ENCODE results near the gene GALNT14.

DNA sequence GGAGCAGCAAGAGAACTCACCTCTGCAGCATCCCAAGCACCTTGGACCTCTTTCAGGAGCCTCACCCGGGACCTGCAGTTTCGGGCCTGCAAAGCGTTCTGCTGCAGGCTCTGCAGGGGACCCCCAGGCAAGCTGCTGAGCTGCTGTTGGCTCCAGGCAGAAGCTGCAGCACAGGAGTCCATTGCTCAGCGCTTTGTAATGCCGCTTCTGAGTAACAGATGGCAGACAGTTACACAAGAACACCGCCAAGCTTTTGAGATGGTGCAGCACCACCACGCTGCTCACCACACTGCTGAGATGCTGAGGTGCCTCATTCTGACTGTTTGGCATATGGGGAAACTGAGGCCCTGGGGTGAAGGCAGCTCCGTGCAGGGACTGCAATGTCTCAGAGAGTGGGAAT lies 1.9 kb upstream of the GALNT14 start:
- TF ChIP-seq SP1 (CRISPR knock-in tag; conservative IDR thresholded peaks at IDR 0.05): no peak
- TF ChIP-seq, protein P1, sequence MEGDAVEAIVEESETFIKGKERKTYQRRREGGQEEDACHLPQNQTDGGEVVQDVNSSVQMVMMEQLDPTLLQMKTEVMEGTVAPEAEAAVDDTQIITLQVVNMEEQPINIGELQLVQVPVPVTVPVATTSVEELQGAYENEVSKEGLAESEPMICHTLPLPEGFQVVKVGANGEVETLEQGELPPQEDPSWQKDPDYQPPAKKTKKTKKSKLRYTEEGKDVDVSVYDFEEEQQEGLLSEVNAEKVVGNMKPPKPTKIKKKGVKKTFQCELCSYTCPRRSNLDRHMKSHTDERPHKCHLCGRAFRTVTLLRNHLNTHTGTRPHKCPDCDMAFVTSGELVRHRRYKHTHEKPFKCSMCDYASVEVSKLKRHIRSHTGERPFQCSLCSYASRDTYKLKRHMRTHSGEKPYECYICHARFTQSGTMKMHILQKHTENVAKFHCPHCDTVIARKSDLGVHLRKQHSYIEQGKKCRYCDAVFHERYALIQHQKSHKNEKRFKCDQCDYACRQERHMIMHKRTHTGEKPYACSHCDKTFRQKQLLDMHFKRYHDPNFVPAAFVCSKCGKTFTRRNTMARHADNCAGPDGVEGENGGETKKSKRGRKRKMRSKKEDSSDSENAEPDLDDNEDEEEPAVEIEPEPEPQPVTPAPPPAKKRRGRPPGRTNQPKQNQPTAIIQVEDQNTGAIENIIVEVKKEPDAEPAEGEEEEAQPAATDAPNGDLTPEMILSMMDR (IDR thresholded peaks at IDR 0.05): no peak
- TF ChIP-seq KAT7 (CRISPR knock-in tag; IDR thresholded peaks at IDR 0.05; ENCODE audit: borderline replicate concordance): no peak
- TF ChIP-seq, protein P2, sequence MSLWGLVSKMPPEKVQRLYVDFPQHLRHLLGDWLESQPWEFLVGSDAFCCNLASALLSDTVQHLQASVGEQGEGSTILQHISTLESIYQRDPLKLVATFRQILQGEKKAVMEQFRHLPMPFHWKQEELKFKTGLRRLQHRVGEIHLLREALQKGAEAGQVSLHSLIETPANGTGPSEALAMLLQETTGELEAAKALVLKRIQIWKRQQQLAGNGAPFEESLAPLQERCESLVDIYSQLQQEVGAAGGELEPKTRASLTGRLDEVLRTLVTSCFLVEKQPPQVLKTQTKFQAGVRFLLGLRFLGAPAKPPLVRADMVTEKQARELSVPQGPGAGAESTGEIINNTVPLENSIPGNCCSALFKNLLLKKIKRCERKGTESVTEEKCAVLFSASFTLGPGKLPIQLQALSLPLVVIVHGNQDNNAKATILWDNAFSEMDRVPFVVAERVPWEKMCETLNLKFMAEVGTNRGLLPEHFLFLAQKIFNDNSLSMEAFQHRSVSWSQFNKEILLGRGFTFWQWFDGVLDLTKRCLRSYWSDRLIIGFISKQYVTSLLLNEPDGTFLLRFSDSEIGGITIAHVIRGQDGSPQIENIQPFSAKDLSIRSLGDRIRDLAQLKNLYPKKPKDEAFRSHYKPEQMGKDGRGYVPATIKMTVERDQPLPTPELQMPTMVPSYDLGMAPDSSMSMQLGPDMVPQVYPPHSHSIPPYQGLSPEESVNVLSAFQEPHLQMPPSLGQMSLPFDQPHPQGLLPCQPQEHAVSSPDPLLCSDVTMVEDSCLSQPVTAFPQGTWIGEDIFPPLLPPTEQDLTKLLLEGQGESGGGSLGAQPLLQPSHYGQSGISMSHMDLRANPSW (CRISPR knock-in tag; conservative IDR thresholded peaks at IDR 0.05; ENCODE audit: low read depth): no peak
- no peak for TF ChIP-seq GABPB1 (CRISPR knock-in tag; IDR thresholded peaks at IDR 0.05)
- TF ChIP-seq MYBL2 (CRISPR knock-in tag; IDR thresholded peaks at IDR 0.05): no peak
- TF ChIP-seq, protein P3, sequence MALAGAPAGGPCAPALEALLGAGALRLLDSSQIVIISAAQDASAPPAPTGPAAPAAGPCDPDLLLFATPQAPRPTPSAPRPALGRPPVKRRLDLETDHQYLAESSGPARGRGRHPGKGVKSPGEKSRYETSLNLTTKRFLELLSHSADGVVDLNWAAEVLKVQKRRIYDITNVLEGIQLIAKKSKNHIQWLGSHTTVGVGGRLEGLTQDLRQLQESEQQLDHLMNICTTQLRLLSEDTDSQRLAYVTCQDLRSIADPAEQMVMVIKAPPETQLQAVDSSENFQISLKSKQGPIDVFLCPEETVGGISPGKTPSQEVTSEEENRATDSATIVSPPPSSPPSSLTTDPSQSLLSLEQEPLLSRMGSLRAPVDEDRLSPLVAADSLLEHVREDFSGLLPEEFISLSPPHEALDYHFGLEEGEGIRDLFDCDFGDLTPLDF (CRISPR knock-in tag; IDR thresholded peaks at IDR 0.05): no peak
- no peak for TF ChIP-seq NR2C2 (CRISPR knock-in tag; IDR thresholded peaks at IDR 0.05)
- no peak for TF ChIP-seq IRF2 (CRISPR knock-in tag; IDR thresholded peaks at IDR 0.05; ENCODE audit: borderline replicate concordance, low read depth)
- no peak for TF ChIP-seq ZNF263 (CRISPR knock-in tag; IDR thresholded peaks at IDR 0.05; ENCODE audit: low read depth)
- no peak for TF ChIP-seq ZBTB21 (CRISPR knock-in tag; IDR thresholded peaks at IDR 0.05; ENCODE audit: borderline replicate concordance)
- TF ChIP-seq, protein P4, sequence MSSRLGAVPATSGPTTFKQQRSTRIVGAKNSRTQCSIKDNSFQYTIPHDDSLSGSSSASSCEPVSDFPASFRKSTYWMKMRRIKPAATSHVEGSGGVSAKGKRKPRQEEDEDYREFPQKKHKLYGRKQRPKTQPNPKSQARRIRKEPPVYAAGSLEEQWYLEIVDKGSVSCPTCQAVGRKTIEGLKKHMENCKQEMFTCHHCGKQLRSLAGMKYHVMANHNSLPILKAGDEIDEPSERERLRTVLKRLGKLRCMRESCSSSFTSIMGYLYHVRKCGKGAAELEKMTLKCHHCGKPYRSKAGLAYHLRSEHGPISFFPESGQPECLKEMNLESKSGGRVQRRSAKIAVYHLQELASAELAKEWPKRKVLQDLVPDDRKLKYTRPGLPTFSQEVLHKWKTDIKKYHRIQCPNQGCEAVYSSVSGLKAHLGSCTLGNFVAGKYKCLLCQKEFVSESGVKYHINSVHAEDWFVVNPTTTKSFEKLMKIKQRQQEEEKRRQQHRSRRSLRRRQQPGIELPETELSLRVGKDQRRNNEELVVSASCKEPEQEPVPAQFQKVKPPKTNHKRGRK (CRISPR knock-in tag; IDR thresholded peaks at IDR 0.05; ENCODE audit: borderline replicate concordance): no peak
- TF ChIP-seq CREB1 (CRISPR knock-in tag; IDR thresholded peaks at IDR 0.05): no peak
- TF ChIP-seq NR1H2 (CRISPR knock-in tag; IDR thresholded peaks at IDR 0.05): no peak
